Measurements from ENCODE around the gene CSGALNACT2. TPM values are rescaled to one million over a fixed set of nuclear protein-coding genes. Genes with fewer than 3 reads are reported as not detected.

The CSGALNACT2 gene
- polyA plus RNA-seq, 1 experiment, result 14.1 TPM

DNA sequence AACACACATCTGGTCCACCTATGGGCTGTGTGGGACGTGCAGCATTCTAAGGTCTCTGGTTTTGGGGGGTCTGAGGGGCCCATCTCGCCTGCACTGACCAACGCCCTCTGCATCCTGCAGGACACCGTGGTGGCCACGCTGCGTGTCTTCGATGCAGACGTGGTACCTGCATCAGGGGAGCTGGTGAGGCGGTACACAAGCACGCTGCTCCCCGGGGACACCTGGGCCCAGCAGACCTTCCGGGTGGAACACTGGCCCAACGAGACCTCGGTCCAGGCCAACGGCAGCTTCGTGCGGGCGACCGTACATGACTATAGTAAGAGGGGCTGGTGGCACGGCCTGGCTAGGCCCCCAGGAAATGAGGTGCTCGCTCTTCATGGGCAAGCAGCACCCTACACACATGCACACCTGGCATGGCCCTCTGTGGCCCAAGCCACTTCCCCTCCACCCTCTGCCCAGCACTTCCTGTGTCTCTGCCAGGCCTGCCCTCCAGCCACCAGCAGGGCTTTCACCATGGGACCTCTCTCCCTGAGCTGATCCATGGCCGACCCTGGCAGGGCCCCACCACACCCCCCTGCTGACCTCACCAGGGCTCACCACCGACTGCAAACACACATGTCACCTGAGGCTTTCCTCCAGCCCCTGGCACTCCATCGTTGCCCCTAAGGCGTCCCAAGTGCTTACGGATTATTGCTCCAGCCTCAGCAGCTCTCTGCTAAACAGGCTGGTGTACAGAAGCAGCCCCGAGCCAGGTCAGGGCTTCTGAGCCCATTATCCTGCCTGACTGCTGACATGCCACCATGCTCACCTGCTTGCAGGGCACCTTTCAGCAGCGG is 31.8 kb upstream of the CSGALNACT2 start:
- no peaks in the 10 kb centered on the region for H3K36me3 ChIP-seq (ENCODE audit: control insufficient read depth, insufficient read depth, low read length)
- TF ChIP-seq, protein P1, sequence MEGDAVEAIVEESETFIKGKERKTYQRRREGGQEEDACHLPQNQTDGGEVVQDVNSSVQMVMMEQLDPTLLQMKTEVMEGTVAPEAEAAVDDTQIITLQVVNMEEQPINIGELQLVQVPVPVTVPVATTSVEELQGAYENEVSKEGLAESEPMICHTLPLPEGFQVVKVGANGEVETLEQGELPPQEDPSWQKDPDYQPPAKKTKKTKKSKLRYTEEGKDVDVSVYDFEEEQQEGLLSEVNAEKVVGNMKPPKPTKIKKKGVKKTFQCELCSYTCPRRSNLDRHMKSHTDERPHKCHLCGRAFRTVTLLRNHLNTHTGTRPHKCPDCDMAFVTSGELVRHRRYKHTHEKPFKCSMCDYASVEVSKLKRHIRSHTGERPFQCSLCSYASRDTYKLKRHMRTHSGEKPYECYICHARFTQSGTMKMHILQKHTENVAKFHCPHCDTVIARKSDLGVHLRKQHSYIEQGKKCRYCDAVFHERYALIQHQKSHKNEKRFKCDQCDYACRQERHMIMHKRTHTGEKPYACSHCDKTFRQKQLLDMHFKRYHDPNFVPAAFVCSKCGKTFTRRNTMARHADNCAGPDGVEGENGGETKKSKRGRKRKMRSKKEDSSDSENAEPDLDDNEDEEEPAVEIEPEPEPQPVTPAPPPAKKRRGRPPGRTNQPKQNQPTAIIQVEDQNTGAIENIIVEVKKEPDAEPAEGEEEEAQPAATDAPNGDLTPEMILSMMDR (IDR thresholded peaks at IDR 0.05; ENCODE audit: insufficient read depth, low read depth, low read length), result no peak
- no peak overlapping the region for H3K4me3 ChIP-seq (ENCODE audit: low read depth, low read length)
- ChIA-PET POLR2A (no interaction called here), CTCF (interaction anchor here (0.6 to 7.2 kb wide), 2 partner anchors 151 to 241 kb away, joined by 3 to 57 read pairs; no protein-coding TSS in a partner anchor)
- DNase-seq (ENCODE audit: low read depth), result no peak
- peaks cover 3% of the 10 kb centered on the region for H3K27me3 ChIP-seq (ENCODE audit: control insufficient read depth, insufficient read depth, low read length)

DNA sequence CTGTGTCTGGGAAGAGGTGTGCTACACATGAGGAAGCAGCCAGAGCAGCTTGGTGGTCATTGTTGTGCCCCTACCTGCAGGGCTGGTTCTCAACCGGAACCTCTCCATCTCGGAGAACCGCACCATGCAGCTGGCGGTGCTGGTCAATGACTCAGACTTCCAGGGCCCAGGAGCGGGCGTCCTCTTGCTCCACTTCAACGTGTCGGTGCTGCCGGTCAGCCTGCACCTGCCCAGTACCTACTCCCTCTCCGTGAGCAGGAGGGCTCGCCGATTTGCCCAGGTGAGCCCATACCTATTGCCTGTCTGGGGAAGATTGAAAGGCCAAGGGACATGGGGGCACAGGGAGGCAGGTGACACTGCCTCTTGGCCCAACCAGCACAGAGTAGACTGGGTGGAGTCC is 29.3 kb upstream of the CSGALNACT2 start:
- H3K27me3 ChIP-seq (ENCODE audit: control insufficient read depth, insufficient read depth, low read length), result no peaks in the 10 kb centered on the region; the same call in 1 of the 2 replicates
- ChIA-PET CTCF (no interaction called here), POLR2A (interaction anchor here (0.6 kb wide), 1 partner anchor 1867 kb away, joined by 3 read pairs; no protein-coding TSS in a partner anchor)
- H3K36me3 ChIP-seq (ENCODE audit: control insufficient read depth, insufficient read depth, low read length), result no peaks in the 10 kb centered on the region
- TF ChIP-seq, protein P1 (IDR thresholded peaks at IDR 0.05; ENCODE audit: insufficient read depth, low read depth, low read length), result no peak
- DNase-seq (ENCODE audit: low read depth), result no peak
- H3K4me3 ChIP-seq (ENCODE audit: low read depth, low read length), result no peak overlapping the region

DNA sequence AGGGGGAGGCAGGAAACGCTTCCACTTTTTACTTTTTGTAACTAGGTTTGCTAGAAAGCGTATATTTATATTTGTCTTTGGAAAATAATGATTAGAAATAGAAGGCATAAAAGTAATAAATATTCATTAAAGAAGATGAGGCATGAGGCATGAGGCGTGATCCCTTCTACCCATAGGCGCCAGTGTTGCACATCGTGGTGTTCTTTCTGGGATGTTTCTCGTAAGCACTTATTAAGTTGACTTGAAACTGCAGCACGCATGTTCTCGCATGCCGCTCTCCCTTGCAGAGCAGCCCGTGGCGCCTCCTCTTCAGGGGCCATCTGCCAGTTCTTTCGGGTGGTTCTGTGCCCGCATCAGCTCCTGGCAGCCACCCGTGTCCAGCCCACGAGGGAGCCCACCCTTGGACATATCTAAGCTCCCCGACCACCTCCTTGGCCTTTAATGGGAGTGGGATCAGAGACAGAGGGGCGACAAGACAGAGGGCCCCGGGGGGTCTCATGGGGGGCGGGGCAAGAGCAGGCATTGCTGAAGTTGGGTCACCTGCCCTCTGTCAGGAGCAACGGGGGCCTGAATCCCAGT is 28.5 kb upstream of the CSGALNACT2 start:
- H3K27me3 ChIP-seq (ENCODE audit: control insufficient read depth, insufficient read depth, low read length), result no peaks in the 10 kb centered on the region
- TF ChIP-seq, protein P1 (IDR thresholded peaks at IDR 0.05; ENCODE audit: insufficient read depth, low read depth, low read length), result no peak
- H3K36me3 ChIP-seq (ENCODE audit: control insufficient read depth, insufficient read depth, low read length), result no peaks in the 10 kb centered on the region
- POLR2A ChIA-PET, result no interaction called here
- CTCF ChIA-PET, result interaction anchor here (0.8 to 1.9 kb wide), 4 partner anchors 12 to 357 kb away, joined by 3 to 5 read pairs (median 4); no protein-coding TSS in a partner anchor
- H3K4me3 ChIP-seq (ENCODE audit: low read depth, low read length), result no peak overlapping the region
- DNase-seq (ENCODE audit: low read depth), result no peak

DNA sequence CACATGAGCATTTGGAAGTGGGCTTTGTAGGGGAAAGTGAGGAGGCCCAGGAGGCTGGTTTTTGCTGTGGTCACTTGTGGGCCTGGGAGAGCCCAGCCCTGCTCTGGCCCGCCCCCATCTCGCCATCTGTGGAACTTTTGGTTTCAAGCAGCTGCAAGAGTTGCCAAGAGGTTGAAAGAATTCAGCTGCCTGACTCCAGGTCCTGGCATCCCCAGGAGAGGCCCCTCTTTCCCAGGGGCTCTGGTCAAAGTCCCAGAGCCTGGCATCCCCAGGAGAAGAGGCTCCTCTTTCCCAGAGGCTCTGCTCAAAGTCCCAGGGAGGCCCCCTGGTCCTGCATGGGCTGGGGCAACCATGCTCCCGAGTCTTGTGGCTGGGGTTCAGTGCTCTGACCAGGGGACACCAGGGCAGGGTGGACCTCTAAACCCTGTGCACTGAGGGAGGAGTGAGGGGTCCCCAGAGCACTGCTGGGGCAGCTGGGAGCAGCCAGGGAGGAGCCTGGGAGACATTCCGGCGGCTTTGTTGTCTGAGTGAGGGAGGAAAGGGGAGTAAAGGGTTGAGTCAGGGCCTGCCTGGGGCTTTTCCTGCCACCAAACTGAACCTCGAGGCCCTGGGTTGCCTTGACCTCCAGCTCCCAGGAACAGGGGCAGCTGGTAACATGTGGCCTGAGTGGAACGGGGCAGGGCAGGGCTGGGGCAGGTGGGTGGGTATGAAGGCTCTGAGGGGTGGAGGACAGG is 27.7 kb upstream of the CSGALNACT2 start:
- CTCF ChIA-PET, result interaction anchor here (0.6 to 2.1 kb wide), 7 partner anchors 11 to 357 kb away, joined by 3 to 6 read pairs (median 4); no protein-coding TSS in a partner anchor
- Histone ChIP-seq H3K4me3 (ENCODE audit: low read depth, low read length) (no peak overlapping the region), H3K27me3 (ENCODE audit: control insufficient read depth, insufficient read depth, low read length) (no peaks in the 10 kb centered on the region), H3K36me3 (ENCODE audit: control insufficient read depth, insufficient read depth, low read length) (no peaks in the 10 kb centered on the region)
- TF ChIP-seq, protein P1 (IDR thresholded peaks at IDR 0.05; ENCODE audit: insufficient read depth, low read depth, low read length), result peak; percentile 38; the same call in 1 of the 2 replicates
- DNase-seq (ENCODE audit: low read depth), result peak; percentile 28
- POLR2A ChIA-PET, result no interaction called here
